GM18507 (cell line): ENCODE measurements around the gene KRTAP4-9.
"Not testable (repeated sequence)": the region's sequence is repeated elsewhere in the genome, so short reads cannot be mapped to it uniquely, and the experiment has no call there.

Experiments used
- DNase-seq: peaks from one replicate; pipeline ENCODE4 v3.0.0; 2011; ENCODE audit warnings: low read depth; ENCODE audit not compliant: insufficient read length; ENCODE audit errors: extremely low spot score
- FAIRE-seq: peaks from 2 replicates; lab custom pipeline; 2011; peaks lifted over from hg19 to GRCh38; lab: Jason Lieb, UNC

The KRTAP4-9 gene

DNA sequence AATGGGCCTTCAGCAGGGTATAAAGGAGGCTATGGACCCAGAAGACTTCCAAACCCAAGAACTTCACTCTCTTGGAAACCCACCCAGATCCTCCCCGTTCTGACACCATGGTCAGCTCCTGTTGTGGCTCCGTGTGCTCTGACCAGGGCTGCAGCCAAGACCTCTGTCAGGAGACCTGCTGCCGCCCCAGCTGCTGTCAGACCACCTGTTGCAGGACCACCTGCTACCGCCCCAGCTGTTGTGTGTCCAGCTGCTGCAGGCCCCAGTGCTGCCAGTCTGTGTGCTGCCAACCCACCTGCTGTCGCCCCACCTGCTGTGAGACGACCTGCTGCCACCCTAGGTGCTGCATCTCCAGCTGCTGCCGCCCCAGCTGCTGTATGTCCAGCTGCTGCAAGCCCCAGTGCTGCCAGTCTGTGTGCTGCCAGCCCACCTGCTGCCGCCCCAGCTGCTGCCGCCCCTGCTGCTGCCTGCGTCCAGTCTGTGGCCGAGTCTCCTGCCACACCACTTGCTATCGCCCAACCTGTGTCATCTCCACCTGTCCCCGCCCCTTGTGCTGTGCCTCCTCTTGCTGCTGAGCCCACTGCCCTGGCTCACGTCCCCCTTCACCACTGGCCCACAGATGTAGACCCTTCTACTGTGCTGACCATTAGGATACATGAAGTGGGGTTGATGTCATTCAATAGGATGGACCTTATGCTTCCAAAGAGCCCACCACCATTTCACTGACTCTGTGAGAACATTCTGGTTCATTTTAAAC lies 20.9 kb upstream of the KRTAP4-9 start, which contains the start of gene KRTAP4-7:
TSS of gene KRTAP4-7 (plus strand) at position 51 of the 757 bp plus-strand sequence. CDS start at position 108, 57 bp downstream.
- DNase-seq, FAIRE-seq: not testable (repeated sequence)

GRCh38 chr17:41088760-41089352 lies 16.3 kb upstream of the KRTAP4-9 start:
- not testable (repeated sequence) for DNase-seq
- FAIRE-seq = peak; percentile 38

DNA sequence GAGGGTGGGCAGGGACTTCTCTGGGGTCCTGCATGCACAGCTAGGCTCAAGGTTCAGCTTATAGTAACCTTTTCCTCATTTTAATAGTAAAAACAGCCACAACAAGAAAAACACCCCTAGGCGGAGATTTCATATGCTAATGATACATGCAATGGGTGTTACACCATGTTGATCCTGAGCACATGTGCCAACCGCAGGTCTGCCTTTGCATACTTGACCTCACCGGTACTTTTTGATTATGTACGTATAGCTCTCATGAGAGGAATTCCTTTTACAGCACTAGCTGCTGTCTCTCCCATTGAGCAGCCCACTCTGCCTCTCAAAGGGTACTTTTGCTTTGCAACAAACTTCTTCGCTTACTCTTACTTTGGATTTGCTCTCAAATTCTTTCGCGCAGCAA lies 9.1 kb upstream of the KRTAP4-9 start:
- no peak for FAIRE-seq

DNA sequence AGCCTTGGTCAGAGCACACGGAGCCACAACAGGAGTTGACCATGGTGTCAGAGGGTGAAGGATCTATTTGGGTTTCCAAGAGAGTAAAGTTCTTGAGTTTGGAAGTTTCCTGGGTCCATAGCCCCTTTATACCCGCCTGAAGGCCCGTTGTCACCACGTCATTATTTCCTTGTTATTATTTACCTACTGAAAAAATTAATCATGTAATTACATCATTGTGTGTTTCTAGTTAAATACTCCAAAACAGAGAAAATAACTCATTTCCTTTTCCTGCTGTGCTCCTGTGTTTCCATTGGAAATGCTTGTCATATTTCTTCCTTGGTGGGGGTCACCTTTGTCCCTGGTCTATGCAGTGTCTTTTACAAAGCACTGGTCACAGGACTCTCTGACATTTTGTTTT lies 7.1 kb upstream of the KRTAP4-9 start, which contains the start of gene KRTAP4-8:
TSS of gene KRTAP4-8 (minus strand) at position 101 of the 400 bp plus-strand sequence. CDS start at position 43, 58 bp downstream.
- DNase-seq = no peak
- no peak for FAIRE-seq

More for the DNA sequence above, 9.1 kb upstream of the KRTAP4-9 start:
- no peak for DNase-seq

- FAIRE-seq = no peak
- no peak for DNase-seq
Observed at GRCh38 chr17:41098481-41098880, 6.7 kb upstream of the KRTAP4-9 start.

DNA sequence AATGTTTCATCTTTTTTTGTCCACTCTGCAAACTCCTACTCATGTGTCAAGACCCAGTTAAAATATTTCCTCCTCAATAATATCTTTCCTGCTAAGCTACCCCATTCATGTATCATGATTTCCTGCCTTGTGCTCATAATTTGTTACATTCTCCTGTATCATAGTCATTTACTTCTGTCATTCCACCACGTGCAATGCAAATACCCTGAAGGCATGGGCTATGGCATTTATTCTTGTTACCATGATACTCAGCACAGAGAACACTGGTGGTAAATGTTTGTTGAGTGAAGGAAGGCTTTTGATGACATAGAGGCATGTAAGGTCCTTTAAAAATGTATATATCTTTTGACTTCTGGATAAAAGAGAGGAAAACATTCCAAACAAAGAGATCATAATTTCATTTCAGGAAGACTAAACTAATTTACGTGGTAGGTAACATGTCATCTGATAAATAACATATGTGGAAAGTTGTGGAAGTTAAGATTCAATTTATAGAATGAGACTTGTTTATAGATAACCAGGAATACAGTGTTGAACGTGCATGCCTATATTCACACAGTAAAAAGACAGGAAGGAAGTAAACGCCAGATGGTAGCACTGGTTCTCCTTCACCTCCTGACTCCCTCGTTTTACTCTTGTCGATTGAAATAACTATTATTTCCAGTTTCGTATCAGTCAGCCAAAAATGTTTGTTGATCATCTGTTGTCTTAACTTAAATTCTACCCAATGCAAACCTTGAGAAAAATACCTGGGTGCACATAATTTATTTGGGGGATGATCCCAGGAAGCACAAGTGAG lies 5.3 kb upstream of the KRTAP4-9 start:
- not testable (repeated sequence) for DNase-seq, FAIRE-seq

DNA sequence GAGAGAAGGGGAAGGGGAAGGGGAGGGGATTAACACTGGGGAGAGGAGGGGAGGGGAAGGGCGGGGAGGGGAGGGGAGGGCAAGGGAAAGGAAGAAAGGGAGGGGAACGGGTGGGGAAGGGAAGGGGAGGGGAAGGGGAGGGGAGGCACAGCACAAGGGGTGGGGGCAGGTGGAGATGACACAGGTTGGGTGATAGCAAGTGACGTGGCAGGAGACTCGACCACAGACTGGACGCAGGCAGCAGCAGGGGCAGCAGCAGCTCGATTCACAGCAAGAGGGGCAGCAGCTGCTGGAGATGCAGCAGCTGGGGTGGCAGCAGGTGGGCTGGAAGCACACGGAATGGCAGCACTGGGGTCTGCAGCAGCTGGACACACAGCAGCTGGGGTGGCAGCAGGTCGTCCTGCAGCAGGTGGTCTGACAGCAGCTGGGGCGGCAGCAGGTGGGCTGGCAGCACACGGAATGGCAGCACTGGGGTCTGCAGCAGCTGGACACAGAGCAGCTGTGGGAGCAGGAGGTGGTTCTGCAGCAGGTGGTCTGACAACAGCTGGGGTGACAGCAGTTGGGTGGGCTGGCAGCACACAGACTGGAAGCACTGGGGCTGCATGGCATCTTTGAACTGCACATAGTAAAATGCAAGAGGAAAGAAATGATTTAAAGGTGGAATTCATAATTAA lies 3.5 kb upstream of the KRTAP4-9 start, which contains the start of gene KRTAP4-16:
TSS of gene KRTAP4-16 (minus strand) at position 624 of the 674 bp plus-strand sequence. CDS start at position 624, 0 bp downstream.
- FAIRE-seq (no peak), DNase-seq (no peak)

- no peak for FAIRE-seq
- DNase-seq = no peak
Observed at GRCh38 chr17:41103896-41104295, 1.3 kb upstream of the KRTAP4-9 start.

GRCh38 chr17:41104386-41105038 lies 677 bp upstream of the KRTAP4-9 start:
- DNase-seq = not testable (repeated sequence)
- peak; percentile 12 for FAIRE-seq

DNA sequence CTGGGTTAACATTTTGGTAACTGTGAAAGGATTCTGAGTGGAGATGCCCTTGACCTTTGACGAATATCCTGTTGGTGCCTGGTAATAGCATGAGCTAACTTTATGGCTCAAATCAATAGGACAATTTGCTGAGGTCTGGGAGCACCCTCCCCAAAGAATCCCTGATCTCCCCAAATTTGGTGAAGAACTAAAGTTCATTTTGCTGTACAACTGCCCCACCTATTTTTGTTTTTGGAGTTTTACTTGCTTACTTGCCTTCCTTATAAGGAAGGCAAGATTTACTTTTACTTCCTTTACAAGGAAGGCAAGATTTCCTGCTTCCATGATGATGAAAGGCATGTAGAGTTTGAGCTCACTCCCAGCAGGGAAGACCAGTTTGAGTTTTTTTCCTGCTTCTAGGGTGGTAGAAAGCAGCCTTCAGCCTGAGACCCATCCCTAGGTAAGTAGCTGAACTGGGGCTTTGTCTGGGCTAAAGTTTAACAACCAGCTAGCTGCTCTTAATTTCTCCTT lies 2.8 kb downstream of the KRTAP4-9 start:
- DNase-seq = no peak
- no peak for FAIRE-seq

GRCh38 chr17:41108728-41109386 lies 3.7 kb downstream of the KRTAP4-9 start:
- not testable (repeated sequence) for DNase-seq, FAIRE-seq

DNA sequence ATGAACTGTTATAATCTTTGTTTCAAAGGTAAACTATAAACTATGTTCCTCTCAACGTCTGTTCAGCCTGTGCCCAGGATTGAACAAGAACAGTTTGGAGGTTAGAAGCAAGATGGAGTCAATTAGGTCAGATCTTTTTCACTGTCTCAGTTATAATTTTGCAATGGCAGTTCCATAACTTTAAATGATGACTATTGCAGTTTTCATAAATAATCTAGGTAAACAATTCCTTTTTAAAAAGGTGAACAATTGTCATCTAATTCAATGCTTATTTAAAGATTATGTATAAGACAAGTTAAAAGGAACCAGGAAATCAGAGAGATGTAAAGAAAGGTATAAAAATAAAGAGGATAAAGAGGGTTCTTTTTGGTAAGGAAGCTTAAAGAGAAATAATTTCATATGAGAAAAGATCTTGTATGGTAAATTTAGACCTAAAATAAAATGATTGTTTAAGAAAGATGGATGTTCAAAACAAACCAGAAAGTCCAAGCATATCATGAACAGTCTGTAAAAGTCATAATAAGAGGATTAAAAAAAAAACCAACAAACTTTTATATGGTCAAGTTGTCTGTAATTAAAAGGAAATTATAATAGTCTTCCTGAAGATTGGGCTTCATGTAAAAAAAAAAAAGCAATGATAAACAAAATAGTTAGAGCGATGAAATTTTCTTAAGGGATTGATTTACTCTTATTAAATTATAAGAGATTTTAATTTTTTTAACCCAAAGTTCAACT lies 6.1 kb downstream of the KRTAP4-9 start:
- no peak for FAIRE-seq

DNA sequence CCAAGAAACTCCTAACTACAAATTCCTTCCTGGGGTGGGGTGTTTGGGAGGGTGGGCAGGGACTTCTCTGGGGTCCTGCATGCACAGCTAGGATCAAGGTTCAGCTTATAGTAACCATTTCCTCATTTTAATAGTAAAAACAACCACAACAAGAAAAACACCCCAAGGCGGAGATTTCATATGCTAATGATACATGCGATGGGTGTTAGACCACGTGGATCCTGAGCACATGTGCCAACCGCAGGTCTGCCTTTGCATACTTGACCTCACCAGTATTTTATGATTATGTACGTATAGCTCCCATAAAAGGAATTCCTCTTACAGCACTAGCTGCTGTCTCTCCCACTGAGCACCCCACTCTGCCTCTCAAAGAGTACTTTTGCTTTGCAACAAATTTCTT lies 11.1 kb downstream of the KRTAP4-9 start:
- DNase-seq (no peak), FAIRE-seq (no peak)

More for the DNA sequence above, 6.1 kb downstream of the KRTAP4-9 start:
- DNase-seq = no peak

- not testable (repeated sequence) for FAIRE-seq, DNase-seq
Observed at GRCh38 chr17:41117846-41118386, 12.7 kb downstream of the KRTAP4-9 start, which contains the start of gene KRTAP4-11. Gene KRTAP4-11, minus strand, starts transcription at chr17:41118373. Its CDS starts 58 bp downstream, at chr17:41118315.

GRCh38 chr17:41118721-41119120 lies 13.5 kb downstream of the KRTAP4-9 start:
- no peak for DNase-seq
- FAIRE-seq = no peak

- DNase-seq = not testable (repeated sequence)
- FAIRE-seq = peak; percentile 52
Observed at GRCh38 chr17:41119696-41120690, 14.8 kb downstream of the KRTAP4-9 start.
